SK-N-MC (cell line): ENCODE results near the gene SMCO4.

Source experiments
- EZH2 ChIP-seq: fragments of 200-600 bp; sonication (generic); IDR thresholded peaks from one replicate; pipeline ENCODE4 v1.6.1; 2017; ENCODE audit warnings: antibody characterized with exemption
- FOXP2 ChIP-seq: optimal IDR thresholded peaks from 2 replicates; pipeline ENCODE3; 2011; ENCODE audit warnings: mild to moderate bottlenecking, moderate library complexity; ENCODE audit not compliant: insufficient read depth; ENCODE audit errors: extremely low read length, control extremely low read depth
- POLR2AphosphoS5 ChIP-seq: IDR thresholded peaks from 2 replicates; pipeline ENCODE4 v1.6.1; 2012; ENCODE audit warnings: mild to moderate bottlenecking, low read depth, low read length, borderline replicate concordance

DNA sequence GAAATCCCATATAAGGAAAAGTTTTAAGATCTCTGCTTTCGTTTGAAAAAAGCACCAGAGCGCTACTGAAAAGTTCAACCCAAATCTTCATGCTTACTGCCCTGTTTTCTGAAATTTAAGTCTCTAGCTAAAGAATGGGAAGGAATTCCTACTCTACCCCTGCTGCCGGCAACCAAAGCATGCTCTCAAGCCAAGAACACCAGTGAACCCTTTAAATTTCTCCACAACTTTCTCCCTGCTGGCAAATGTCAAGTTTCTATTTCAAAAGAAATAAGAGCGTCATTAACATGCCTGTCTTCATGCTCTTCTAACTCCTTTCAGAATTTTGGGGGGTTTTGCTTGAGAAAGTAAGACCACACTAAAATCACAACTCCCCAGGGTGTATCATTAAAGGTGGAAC is 6.8 kb upstream of the SMCO4 start:
- no peak for TF ChIP-seq EZH2
- no peak for TF ChIP-seq POLR2AphosphoS5
- no peak for TF ChIP-seq FOXP2
